Right lobe of liver (tissue), 6 donors: ENCODE measurements around the gene SULT1A2. TPM values are rescaled to one million over a fixed set of nuclear protein-coding genes. Genes with fewer than 3 reads are reported as not detected.
"Not testable (repeated sequence)": the region's sequence is repeated elsewhere in the genome, so short reads cannot be mapped to it uniquely, and the experiment has no call there.

Experiments used
- ATAC-seq, 4 donors: fragments of 200-7000 bp; cut with Tn5 transposase; one replicate each; pipeline ENCODE4 v1.9.1; 2020; ENCODE audit warnings: mild to moderate bottlenecking in 4 of 4, moderate library complexity in 4 of 4
- DNase-seq, 3 donors: peaks; one replicate each; pipeline ENCODE4 v3.0.0-alpha.2; 2020
- H3K27ac ChIP-seq, 3 donors: fragments of 200-600 bp; one replicate each; pipeline ENCODE4 v1.8.0; 2022
- H3K27me3 ChIP-seq, 2 donors: fragments of 200-600 bp; one replicate each; pipeline ENCODE4 v1.8.0; 2022
- H3K36me3 ChIP-seq, 4 donors: fragments of 200-600 bp; sonication (generic) in 1 of 4; one replicate each; pipeline versions ENCODE4 v1.5.1 to v1.8.0; 2017 to 2022; ENCODE audit warnings: control low read depth in 1 of 4
- H3K4me1 ChIP-seq, 4 donors: fragments of 200-600 bp; sonication (generic) in 1 of 4; one replicate each; pipeline versions ENCODE4 v1.5.1 to v1.8.0; 2017 to 2022; ENCODE audit warnings: control low read depth in 1 of 4
- H3K4me3 ChIP-seq, 3 donors: fragments of 200-600 bp; one replicate each; pipeline ENCODE4 v1.8.0; 2022
- H3K9me3 ChIP-seq, 4 donors: fragments of 200-600 bp; sonication (generic) in 1 of 4; one replicate each; pipeline versions ENCODE4 v1.5.1 to v1.8.0; 2017 to 2022; ENCODE audit warnings: control low read depth in 1 of 4
- CTCF ChIP-seq, 4 donors: fragments of 200-600 bp in 3 of 4; fragments of 450-650 bp in 1 of 4; IDR thresholded peaks; one replicate each; pipeline versions ENCODE4 v1.5.1 to v1.8.0; 2016 to 2022; ENCODE audit warnings: antibody characterized with exemption in 4 of 4, mild to moderate bottlenecking in 2 of 4
- POLR2A ChIP-seq: fragments of 450-650 bp; IDR thresholded peaks from one replicate; pipeline ENCODE4 v1.6.1; 2017; ENCODE audit warnings: antibody characterized with exemption, mild to moderate bottlenecking
- WGBS: methylation state at CpG from one replicate; pipeline ENCODE4 v1.1.6; 2018; ENCODE audit warnings: low coverage, low lambda C conversion rate; ENCODE audit not compliant: insufficient coverage; ENCODE audit errors: missing lambda C conversion rate; 5-methylcytosine and 5-hydroxymethylcytosine counted together
- intact Hi-C, 2 donors: fragments of 100-400 bp; cut with DNase I; formaldehyde crosslinking; loops; one replicate each; pipeline versions ENCODE4 v1.11.2 to v1.14.1; 2022
- total RNA-seq, 6 experiments: library from RNA; depleted of rRNA in 2 of 6; stranded (reverse); fragments of >200 nt in 2 of 6; fragmentation: NEBNext Ultra II Directional in 3 of 6; extraction: Animal tissue kit (Norgen Biotek cat#: 25700) in 3 of 6; gene quantifications; one replicate each; pipeline versions ENCODE4 v1.1.0 to v1.2.4, GENCODE V29; 2016 to 2023
- donor health status: DM: no; HTN: yes; CAD: no.
- donor health status: DM: no; HTN: no; CAD: no.
- donor health status: DM: no; HTN: no; CAD: no.
- donor health status: DM: no; HTN: yes; CAD: no.
- donor health status: DM: no; HTN: yes; CAD: no.

SULT1A2 gene
- total RNA-seq, 6 experiments from 2014 or later = 10.1 to 48.3 (median 18.0) TPM

- WGBS = 30% methylated on average over 2 of the region's 8 CpGs
- H3K27me3 ChIP-seq = no peaks in the 10 kb centered on the region
- H3K9me3 ChIP-seq = no peaks in the 10 kb centered on the region
- TF ChIP-seq POLR2A (no peak), CTCF (IDR thresholded peaks at IDR 0.05) (no peak)
- peak overlapping the region; percentile 10 to 75 (median 54) for H3K27ac ChIP-seq
- H3K4me3 ChIP-seq = peak overlapping the region in 2 of 3 donors; percentile 46 to 50
- DNase-seq = peak; percentile 53 to 91 (median 90)
- H3K4me1 ChIP-seq = peaks cover 0 to 20% (median 6%) of the 10 kb centered on the region in 4 donors
- peak; percentile 31 to 62 (median 46) for ATAC-seq
- intact Hi-C loops = no loop called here
- peaks cover 0 to 13% (median 3%) of the 10 kb centered on the region in 4 donors for H3K36me3 ChIP-seq
Measured at GRCh38 chr16:28596115-28596630, 677 bp downstream of the SULT1A2 start.

- Histone ChIP-seq H3K4me3 (peak overlapping the region in 2 of 3 donors; percentile 46 to 50), H3K4me1 (peaks cover 0 to 20% (median 6%) of the 10 kb centered on the region in 4 donors), H3K27ac (peak overlapping the region in 1 of 3 donors; percentile 75), H3K36me3 (peaks cover 0 to 20% (median 6%) of the 10 kb centered on the region in 4 donors)
- ATAC-seq, H3K9me3 ChIP-seq, H3K27me3 ChIP-seq, intact Hi-C loops: not testable (repeated sequence)
- WGBS = 40% methylated on average over 1 of the region's 6 CpGs
- peak in 1 of 3 donors; percentile 54 for DNase-seq
Measured at GRCh38 chr16:28595451-28595850, 1.4 kb downstream of the SULT1A2 start.

GRCh38 chr16:28592979-28593553 is 3.8 kb downstream of the SULT1A2 start:
- TF ChIP-seq CTCF (IDR thresholded peaks at IDR 0.05) (no peak), POLR2A (no peak)
- no peak for ATAC-seq

GRCh38 chr16:28592511-28592910 is 4.3 kb downstream of the SULT1A2 start:
- Histone ChIP-seq H3K36me3 (peaks cover 0 to 38% (median 15%) of the 10 kb centered on the region in 4 donors), H3K4me3 (no peak overlapping the region), H3K4me1 (peaks cover 0 to 10% (median 2%) of the 10 kb centered on the region in 4 donors), H3K27ac (no peak overlapping the region), H3K27me3 (no peaks in the 10 kb centered on the region), H3K9me3 (no peaks in the 10 kb centered on the region)
- no peak for TF ChIP-seq CTCF (IDR thresholded peaks at IDR 0.05)
- TF ChIP-seq POLR2A = no peak
- WGBS = 100% methylated on average over 3 of the region's 5 CpGs
- intact Hi-C loops = no loop called here
- no peak for ATAC-seq
- no peak for DNase-seq

More at GRCh38 chr16:28592979-28593553, 3.8 kb downstream of the SULT1A2 start:
- no CpG with 5 or more reads among the region's 13 CpGs for WGBS
- no peaks in the 10 kb centered on the region for H3K9me3 ChIP-seq
- H3K27me3 ChIP-seq = no peaks in the 10 kb centered on the region
- peaks cover 0 to 15% (median 5%) of the 10 kb centered on the region in 4 donors for H3K4me1 ChIP-seq
- DNase-seq = peak in 1 of 3 donors; percentile 46
- H3K36me3 ChIP-seq = peaks cover 0 to 38% (median 15%) of the 10 kb centered on the region in 4 donors
- H3K27ac ChIP-seq = no peak overlapping the region
- intact Hi-C loops = no loop called here
- H3K4me3 ChIP-seq = no peak overlapping the region

- WGBS = 83% methylated on average over 1 of the region's 6 CpGs
- Histone ChIP-seq H3K9me3 (no peaks in the 10 kb centered on the region), H3K27ac (no peak overlapping the region), H3K27me3 (no peaks in the 10 kb centered on the region), H3K4me1 (peaks cover 0 to 5% (median 0%) of the 10 kb centered on the region in 4 donors), H3K36me3 (peaks cover 0 to 40% (median 17%) of the 10 kb centered on the region in 4 donors), H3K4me3 (no peak overlapping the region)
- TF ChIP-seq POLR2A (no peak), CTCF (IDR thresholded peaks at IDR 0.05) (no peak)
- ATAC-seq = no peak
- DNase-seq = peak in 1 of 3 donors; percentile 13
- intact Hi-C loops = no loop called here
Measured at GRCh38 chr16:28591355-28591754, 5.5 kb downstream of the SULT1A2 start.
